ENCODE data around the gene IL36B.

DNA sequence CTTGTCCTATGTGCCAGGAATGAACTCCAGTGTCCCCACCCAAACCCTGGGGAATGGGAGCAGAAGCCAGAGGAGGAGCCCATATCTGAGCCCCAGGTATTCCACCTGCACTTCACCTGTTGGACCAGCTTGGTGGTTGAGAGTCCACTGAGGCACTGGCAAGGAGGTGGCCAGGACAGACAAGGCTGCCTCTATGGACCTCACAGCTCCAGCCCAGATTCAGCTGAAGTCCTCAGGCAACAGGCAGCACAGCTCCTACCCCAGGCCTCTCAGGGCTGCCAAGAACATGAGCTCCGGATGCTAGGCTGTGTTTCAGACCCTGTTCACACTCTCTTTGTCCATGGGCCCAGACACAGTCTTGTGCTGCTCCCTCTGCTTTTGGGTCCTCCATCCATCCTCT lies 12.2 kb upstream of the IL36B start:
- TF ChIP-seq, protein P1, sequence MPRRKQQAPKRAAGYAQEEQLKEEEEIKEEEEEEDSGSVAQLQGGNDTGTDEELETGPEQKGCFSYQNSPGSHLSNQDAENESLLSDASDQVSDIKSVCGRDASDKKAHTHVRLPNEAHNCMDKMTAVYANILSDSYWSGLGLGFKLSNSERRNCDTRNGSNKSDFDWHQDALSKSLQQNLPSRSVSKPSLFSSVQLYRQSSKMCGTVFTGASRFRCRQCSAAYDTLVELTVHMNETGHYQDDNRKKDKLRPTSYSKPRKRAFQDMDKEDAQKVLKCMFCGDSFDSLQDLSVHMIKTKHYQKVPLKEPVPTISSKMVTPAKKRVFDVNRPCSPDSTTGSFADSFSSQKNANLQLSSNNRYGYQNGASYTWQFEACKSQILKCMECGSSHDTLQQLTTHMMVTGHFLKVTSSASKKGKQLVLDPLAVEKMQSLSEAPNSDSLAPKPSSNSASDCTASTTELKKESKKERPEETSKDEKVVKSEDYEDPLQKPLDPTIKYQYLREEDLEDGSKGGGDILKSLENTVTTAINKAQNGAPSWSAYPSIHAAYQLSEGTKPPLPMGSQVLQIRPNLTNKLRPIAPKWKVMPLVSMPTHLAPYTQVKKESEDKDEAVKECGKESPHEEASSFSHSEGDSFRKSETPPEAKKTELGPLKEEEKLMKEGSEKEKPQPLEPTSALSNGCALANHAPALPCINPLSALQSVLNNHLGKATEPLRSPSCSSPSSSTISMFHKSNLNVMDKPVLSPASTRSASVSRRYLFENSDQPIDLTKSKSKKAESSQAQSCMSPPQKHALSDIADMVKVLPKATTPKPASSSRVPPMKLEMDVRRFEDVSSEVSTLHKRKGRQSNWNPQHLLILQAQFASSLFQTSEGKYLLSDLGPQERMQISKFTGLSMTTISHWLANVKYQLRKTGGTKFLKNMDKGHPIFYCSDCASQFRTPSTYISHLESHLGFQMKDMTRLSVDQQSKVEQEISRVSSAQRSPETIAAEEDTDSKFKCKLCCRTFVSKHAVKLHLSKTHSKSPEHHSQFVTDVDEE (CRISPR knock-in tag; IDR thresholded peaks at IDR 0.05), result no peak
- no peak for TF ChIP-seq ZFP30 (CRISPR knock-in tag; IDR thresholded peaks at IDR 0.05)
- no peak for TF ChIP-seq ZFP3 (CRISPR knock-in tag; IDR thresholded peaks at IDR 0.05)
- TF ChIP-seq RARB (CRISPR knock-in tag; IDR thresholded peaks at IDR 0.05), result no peak
- TF ChIP-seq ZNF565 (CRISPR knock-in tag; conservative IDR thresholded peaks at IDR 0.05; ENCODE audit: low read depth), result no peak
- no peak for TF ChIP-seq ZNF70 (CRISPR knock-in tag; IDR thresholded peaks at IDR 0.05)
- TF ChIP-seq ISL1 (CRISPR knock-in tag; IDR thresholded peaks at IDR 0.05), result no peak
- no peak for TF ChIP-seq TOX (CRISPR knock-in tag; IDR thresholded peaks at IDR 0.05; ENCODE audit: borderline replicate concordance)
- no peak for TF ChIP-seq PPARA (CRISPR knock-in tag; IDR thresholded peaks at IDR 0.05; ENCODE audit: borderline replicate concordance)
- TF ChIP-seq, protein P2, sequence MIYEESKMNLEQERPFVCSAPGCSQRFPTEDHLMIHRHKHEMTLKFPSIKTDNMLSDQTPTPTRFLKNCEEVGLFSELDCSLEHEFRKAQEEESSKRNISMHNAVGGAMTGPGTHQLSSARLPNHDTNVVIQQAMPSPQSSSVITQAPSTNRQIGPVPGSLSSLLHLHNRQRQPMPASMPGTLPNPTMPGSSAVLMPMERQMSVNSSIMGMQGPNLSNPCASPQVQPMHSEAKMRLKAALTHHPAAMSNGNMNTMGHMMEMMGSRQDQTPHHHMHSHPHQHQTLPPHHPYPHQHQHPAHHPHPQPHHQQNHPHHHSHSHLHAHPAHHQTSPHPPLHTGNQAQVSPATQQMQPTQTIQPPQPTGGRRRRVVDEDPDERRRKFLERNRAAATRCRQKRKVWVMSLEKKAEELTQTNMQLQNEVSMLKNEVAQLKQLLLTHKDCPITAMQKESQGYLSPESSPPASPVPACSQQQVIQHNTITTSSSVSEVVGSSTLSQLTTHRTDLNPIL (CRISPR knock-in tag; IDR thresholded peaks at IDR 0.05; ENCODE audit: low read depth), result no peak
- TF ChIP-seq, protein P3, sequence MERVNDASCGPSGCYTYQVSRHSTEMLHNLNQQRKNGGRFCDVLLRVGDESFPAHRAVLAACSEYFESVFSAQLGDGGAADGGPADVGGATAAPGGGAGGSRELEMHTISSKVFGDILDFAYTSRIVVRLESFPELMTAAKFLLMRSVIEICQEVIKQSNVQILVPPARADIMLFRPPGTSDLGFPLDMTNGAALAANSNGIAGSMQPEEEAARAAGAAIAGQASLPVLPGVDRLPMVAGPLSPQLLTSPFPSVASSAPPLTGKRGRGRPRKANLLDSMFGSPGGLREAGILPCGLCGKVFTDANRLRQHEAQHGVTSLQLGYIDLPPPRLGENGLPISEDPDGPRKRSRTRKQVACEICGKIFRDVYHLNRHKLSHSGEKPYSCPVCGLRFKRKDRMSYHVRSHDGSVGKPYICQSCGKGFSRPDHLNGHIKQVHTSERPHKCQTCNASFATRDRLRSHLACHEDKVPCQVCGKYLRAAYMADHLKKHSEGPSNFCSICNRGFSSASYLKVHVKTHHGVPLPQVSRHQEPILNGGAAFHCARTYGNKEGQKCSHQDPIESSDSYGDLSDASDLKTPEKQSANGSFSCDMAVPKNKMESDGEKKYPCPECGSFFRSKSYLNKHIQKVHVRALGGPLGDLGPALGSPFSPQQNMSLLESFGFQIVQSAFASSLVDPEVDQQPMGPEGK (CRISPR knock-in tag; IDR thresholded peaks at IDR 0.05; ENCODE audit: borderline replicate concordance), result no peak
